ENCODE results near the gene AGR3. TPM values are rescaled to one million over a fixed set of nuclear protein-coding genes. Genes with fewer than 3 reads are reported as not detected.

Gene AGR3
- total RNA-seq, 2 experiments from 2014 or later: not detected

DNA sequence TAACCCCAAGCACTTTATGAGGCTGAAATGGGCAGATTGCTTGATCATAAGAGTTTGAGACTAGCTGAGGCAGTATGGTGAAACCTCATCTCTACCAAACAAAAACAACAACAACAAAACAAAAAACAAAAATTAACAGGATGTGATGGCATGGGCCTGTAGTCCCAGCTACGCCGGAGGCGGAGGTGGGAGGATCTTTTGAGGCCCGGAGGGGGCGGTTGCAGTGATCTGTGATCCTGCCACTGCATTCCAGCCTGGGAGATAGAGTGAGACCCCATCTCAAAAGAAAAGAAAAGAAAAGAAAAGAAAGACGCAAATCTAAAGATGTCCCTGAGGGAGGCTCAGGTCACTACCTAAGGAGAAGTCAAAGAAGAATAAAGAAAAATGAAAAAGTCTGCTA is 41.7 kb downstream of the AGR3 start:
- Mint-ChIP-seq H3K36me3 (no peaks in the 10 kb centered on the region), H3K9me3 (ENCODE audit: low read depth) (no peaks in the 10 kb centered on the region), H3K27me3 (peaks cover 17% of the 10 kb centered on the region), H3K4me3 (no peak overlapping the region), H3K27ac (no peak overlapping the region), H3K4me1 (no peaks in the 10 kb centered on the region)
- ATAC-seq: no peak
- CTCF ChIA-PET: no interaction called here
- DNase-seq: no peak

DNA sequence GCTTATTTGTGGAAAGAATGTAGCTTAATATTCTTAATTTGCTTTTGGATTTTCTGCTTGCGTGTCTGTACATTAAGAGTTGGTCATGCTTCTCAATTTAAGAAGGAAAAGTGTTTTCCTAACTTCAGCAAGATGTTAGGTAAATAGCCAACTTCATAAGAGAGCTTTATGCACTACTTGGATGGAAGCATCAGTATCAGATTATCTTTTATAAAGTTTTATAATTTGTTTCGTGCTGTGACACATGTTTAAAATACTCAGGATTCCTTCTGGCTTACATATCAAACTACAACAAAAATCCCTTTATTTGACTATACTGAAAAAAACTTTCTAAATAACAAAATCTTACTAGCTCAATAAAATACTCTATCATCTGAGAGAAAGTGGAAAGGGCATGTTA is 42.1 kb downstream of the AGR3 start:
- no peaks in the 10 kb centered on the region for H3K36me3 Mint-ChIP-seq
- ATAC-seq: no peak
- H3K4me1 Mint-ChIP-seq: no peaks in the 10 kb centered on the region
- no peak for DNase-seq
- CTCF ChIA-PET: no interaction called here
- no peak overlapping the region for H3K27ac Mint-ChIP-seq
- no peaks in the 10 kb centered on the region for H3K9me3 Mint-ChIP-seq (ENCODE audit: low read depth)
- H3K27me3 Mint-ChIP-seq: peaks cover 17% of the 10 kb centered on the region
- no peak overlapping the region for H3K4me3 Mint-ChIP-seq

DNA sequence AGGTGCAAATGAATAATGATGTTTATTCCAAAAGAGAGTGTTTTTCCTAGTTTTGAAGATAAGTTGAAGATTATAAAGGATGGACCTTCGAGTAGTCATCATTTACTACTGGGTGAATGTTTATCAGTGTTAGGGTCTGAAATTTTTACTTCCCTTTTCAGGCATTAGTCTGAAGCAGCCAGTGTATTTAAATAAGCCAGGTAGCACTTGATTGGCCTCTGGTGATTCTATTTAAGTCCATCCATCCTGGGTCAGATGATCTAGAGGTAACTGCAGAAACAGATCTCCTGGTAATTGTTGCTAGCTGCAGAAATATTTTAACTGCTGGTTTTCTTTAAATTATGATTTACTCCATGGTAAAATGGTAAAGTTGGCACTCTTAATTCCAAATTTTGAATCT is 42.9 kb downstream of the AGR3 start:
- peaks cover 12% of the 10 kb centered on the region for H3K27me3 Mint-ChIP-seq
- no peaks in the 10 kb centered on the region for H3K9me3 Mint-ChIP-seq (ENCODE audit: low read depth)
- no peaks in the 10 kb centered on the region for H3K36me3 Mint-ChIP-seq
- ATAC-seq: no peak
- H3K4me3 Mint-ChIP-seq: no peak overlapping the region
- no peaks in the 10 kb centered on the region for H3K4me1 Mint-ChIP-seq
- H3K27ac Mint-ChIP-seq: no peak overlapping the region
- CTCF ChIA-PET: no interaction called here
- DNase-seq: no peak

DNA sequence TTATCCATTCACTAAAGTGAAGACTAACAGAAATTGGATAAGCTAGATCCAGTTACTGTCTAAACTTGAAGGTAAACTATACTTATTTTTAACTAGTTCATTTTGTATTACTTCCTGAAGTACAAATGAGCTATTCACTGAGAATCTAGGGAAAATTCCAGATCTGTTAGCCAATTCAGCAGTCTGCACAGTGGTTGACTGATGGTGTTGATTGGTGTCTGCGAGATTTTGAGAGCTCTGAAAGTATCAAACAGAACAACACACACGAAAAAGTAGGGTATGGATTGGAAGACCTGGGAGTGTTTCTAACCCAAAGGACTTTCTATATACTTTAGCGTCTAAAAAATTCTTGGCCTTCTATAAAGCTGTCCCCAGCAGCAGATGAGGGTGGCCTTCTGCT is 43.4 kb downstream of the AGR3 start:
- Mint-ChIP-seq H3K27ac (no peak overlapping the region), H3K27me3 (peaks cover 12% of the 10 kb centered on the region), H3K4me3 (no peak overlapping the region), H3K9me3 (ENCODE audit: low read depth) (no peaks in the 10 kb centered on the region), H3K36me3 (no peaks in the 10 kb centered on the region), H3K4me1 (no peaks in the 10 kb centered on the region)
- no peak for ATAC-seq
- DNase-seq: no peak
- CTCF ChIA-PET: no interaction called here

DNA sequence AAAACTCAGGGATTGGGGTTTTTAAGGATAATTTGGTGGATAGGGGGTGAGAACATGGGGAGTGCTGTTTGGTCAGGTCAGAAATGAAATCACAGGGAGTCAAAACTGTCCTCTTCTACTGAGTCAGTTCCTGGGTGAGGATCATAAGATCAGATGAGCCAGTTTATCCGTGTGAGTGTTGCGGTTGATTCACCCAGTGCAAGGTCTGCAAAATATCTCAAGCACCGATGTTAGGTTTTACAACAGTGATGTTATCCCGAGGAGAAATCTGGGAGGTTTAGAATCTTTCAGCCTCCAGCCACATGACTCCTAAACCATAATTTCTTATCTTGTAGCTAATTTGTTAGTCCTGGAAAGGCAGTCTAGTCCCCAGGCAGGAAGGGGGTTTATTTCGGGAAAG is 45.3 kb downstream of the AGR3 start:
- H3K4me1 Mint-ChIP-seq: no peaks in the 10 kb centered on the region
- H3K36me3 Mint-ChIP-seq: no peaks in the 10 kb centered on the region
- H3K4me3 Mint-ChIP-seq: no peak overlapping the region
- H3K27me3 Mint-ChIP-seq: peaks cover 13% of the 10 kb centered on the region
- ATAC-seq (no peak), DNase-seq (no peak)
- CTCF ChIA-PET: no interaction called here
- H3K27ac Mint-ChIP-seq: no peak overlapping the region
- H3K9me3 Mint-ChIP-seq (ENCODE audit: low read depth): no peaks in the 10 kb centered on the region

DNA sequence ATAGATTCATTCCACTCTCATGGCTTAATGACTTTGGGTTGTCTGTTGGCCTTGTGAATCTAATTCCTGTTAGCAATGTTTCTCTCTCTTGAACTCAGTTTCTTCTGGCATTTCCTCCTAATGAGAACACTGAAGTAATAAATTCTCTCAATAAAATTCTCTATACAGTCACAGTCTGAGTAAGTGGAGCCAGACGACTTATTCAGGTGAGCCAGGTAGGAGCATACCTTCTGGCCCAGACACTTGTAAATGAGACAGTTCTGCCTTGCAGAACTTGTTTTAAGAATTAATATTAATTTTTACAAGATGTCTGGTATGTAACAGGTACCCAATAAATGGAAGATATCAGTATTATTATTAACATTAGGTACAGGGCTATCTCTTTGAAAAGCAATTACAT is 48.4 kb downstream of the AGR3 start:
- Mint-ChIP-seq H3K27me3 (peaks cover 19% of the 10 kb centered on the region), H3K9me3 (ENCODE audit: low read depth) (no peaks in the 10 kb centered on the region), H3K4me1 (no peaks in the 10 kb centered on the region)

DNA sequence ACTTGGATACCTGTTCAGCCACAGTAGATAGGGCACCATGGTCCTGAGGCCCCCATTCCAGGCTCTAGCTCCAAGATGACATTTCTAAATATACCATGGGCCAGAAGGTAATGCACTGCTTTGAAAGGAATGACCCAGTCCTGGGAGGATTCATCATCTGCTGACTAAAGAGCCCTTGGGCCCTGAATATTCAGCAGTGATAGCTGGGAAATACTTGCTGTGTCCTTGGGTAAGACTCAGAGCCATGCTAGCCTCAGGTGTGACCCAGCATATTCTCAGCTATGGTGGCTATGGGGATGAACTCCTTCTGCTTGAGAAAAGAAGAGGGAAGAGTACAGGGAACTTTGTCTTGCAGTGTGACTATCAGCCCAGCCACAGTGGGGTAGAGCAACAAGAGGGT is 55.7 kb downstream of the AGR3 start:
- CTCF ChIA-PET: no interaction called here
- peaks cover 28% of the 10 kb centered on the region for H3K27me3 Mint-ChIP-seq
- no peak overlapping the region for H3K27ac Mint-ChIP-seq
- H3K9me3 Mint-ChIP-seq (ENCODE audit: low read depth): no peaks in the 10 kb centered on the region
- DNase-seq: no peak
- no peaks in the 10 kb centered on the region for H3K36me3 Mint-ChIP-seq
- no peak for ATAC-seq
- no peak overlapping the region for H3K4me3 Mint-ChIP-seq
- no peaks in the 10 kb centered on the region for H3K4me1 Mint-ChIP-seq

More for the DNA sequence above, 48.4 kb downstream of the AGR3 start:
- Mint-ChIP-seq H3K36me3 (no peaks in the 10 kb centered on the region), H3K27ac (no peak overlapping the region), H3K4me3 (no peak overlapping the region)
- DNase-seq: no peak
- no peak for ATAC-seq
- CTCF ChIA-PET: no interaction called here

DNA sequence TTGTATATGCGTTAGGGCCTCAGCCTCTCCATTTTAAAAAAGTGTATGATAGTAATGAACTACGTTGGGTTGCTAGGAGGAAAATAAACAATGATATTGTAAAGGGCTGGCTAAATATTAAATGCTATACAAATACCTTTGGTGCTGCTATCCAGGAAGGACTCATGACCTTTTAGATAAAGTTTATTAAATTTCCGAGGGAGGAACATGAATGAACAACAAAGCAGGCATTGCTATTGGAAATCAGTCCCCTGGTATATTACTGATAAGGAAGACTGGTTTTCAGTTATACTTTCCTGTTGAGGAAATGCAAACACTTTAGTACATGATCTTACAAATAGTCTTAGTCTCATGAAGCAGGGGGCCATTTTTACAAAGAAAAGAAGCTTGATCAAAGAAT is 59.8 kb downstream of the AGR3 start:
- Mint-ChIP-seq H3K9me3 (ENCODE audit: low read depth) (no peaks in the 10 kb centered on the region), H3K27me3 (peaks cover 18% of the 10 kb centered on the region), H3K4me1 (no peaks in the 10 kb centered on the region), H3K27ac (no peak overlapping the region), H3K36me3 (no peaks in the 10 kb centered on the region), H3K4me3 (no peak overlapping the region)
- CTCF ChIA-PET: no interaction called here
- ATAC-seq (no peak), DNase-seq (no peak)

DNA sequence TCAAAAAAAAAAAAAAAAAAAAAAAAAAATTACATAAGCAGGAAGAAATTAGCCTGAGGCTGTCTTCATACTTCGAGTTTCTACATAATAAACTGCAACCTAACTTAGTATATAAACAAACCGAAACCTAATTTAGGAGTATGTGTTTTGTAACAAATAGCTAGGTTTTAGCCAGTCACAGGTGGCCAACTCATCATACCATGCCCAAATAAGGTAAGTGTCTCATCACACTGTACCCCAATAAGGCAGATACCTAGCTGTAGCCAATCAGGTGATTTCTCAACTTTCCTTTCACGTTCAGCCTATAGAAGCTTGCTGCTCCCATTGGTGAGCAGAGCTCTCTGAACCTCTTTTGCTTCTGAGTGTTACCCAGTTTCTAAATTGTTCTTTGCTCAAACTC is 63.1 kb downstream of the AGR3 start:
- Mint-ChIP-seq H3K27me3 (peaks cover 23% of the 10 kb centered on the region), H3K4me1 (no peaks in the 10 kb centered on the region), H3K9me3 (ENCODE audit: low read depth) (no peaks in the 10 kb centered on the region), H3K4me3 (no peak overlapping the region), H3K36me3 (no peaks in the 10 kb centered on the region), H3K27ac (no peak overlapping the region)
- ATAC-seq (no peak), DNase-seq (no peak)
- CTCF ChIA-PET: no interaction called here

DNA sequence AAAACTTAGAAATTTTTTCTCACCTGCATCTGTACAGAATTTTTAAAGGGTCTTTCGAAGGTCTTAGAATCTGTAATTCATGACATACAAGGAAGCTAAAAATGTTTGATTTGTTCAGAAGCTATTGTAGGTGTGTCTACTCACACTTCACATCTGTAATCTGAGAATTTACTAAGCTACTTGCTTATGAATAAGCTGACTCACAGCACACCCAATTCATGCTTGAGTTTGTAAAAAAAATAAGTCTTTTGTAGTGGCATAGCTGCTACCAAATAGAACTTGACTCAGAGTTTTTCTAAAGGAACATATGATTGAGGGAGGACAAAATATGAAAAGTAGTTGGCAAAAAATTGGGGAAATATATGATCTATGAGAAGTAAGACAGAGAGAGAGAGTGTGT is 64.2 kb downstream of the AGR3 start:
- H3K9me3 Mint-ChIP-seq (ENCODE audit: low read depth): no peaks in the 10 kb centered on the region

DNA sequence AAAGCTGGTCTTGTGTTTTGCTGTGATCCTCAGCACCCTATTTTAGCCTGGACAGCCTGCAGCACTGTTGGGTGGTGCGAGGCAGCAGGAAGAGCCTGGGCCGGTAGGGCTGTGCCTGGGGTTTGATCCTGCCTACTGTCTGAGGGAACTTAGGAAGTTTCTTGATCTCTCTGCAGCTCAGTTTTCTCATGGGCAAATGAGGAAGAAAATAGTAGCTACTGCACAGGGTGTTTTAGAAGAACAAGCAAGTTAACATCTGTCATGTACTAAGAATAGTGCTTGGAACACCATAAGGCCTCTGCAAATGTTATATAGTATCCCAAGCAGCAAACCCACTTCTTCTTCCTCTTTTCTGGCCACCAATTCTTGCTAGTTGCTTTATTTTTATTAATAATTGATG is 65.0 kb downstream of the AGR3 start:
- H3K27ac Mint-ChIP-seq: no peak overlapping the region
- no peaks in the 10 kb centered on the region for H3K36me3 Mint-ChIP-seq
- H3K27me3 Mint-ChIP-seq: peaks cover 17% of the 10 kb centered on the region
- no peak for DNase-seq
- H3K4me3 Mint-ChIP-seq: no peak overlapping the region
- CTCF ChIA-PET: no interaction called here
- no peaks in the 10 kb centered on the region for H3K9me3 Mint-ChIP-seq (ENCODE audit: low read depth)
- H3K4me1 Mint-ChIP-seq: no peaks in the 10 kb centered on the region
- ATAC-seq: no peak

More for the DNA sequence above, 64.2 kb downstream of the AGR3 start:
- DNase-seq (no peak), ATAC-seq (no peak)
- no peak overlapping the region for H3K4me3 Mint-ChIP-seq
- CTCF ChIA-PET: no interaction called here
- H3K36me3 Mint-ChIP-seq: no peaks in the 10 kb centered on the region
- peaks cover 19% of the 10 kb centered on the region for H3K27me3 Mint-ChIP-seq
- H3K4me1 Mint-ChIP-seq: no peaks in the 10 kb centered on the region
- H3K27ac Mint-ChIP-seq: no peak overlapping the region

DNA sequence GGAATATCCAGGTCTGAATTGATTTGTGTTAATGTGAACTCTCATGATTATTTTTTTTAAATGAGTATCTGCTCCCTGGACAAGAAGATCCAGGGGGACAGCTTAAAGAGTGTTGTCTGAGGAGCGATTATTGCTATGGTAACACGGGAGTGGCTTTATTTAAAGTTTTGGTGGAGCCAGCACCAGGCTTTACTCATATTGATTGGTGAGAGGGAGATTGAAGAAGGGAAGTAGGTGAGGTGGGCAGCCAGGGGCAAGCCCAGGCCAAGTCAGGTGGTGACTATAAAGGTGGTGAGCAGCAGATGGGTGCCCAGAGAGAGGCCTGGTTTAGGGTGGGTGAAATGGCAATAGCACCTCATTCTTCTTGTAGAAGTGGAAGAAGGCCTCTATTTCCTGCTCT is 66.8 kb downstream of the AGR3 start:
- H3K36me3 Mint-ChIP-seq: no peaks in the 10 kb centered on the region
- ATAC-seq: no peak
- H3K9me3 Mint-ChIP-seq (ENCODE audit: low read depth): no peaks in the 10 kb centered on the region
- H3K4me3 Mint-ChIP-seq: no peak overlapping the region
- CTCF ChIA-PET: no interaction called here
- H3K27ac Mint-ChIP-seq: no peak overlapping the region
- no peaks in the 10 kb centered on the region for H3K4me1 Mint-ChIP-seq
- DNase-seq: no peak
- H3K27me3 Mint-ChIP-seq: peaks cover 20% of the 10 kb centered on the region

DNA sequence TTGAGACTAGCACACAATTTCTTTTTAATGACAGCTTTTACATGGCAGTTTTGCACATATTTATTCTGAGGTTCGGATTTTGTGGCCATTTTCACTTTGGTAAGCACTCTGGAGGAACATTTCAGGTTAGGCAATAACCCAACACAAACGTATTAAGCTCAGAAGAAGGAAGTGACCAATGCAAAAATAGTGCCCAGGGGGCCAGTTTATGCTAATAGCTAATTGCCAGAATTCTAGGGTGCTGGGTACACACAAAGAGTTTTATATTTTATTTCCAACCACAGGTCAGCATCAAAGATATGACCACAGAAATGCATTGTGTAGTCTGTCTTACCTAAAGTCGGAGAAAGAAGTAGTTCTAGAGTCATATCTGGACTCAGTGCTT is 68.6 kb downstream of the AGR3 start:
- peaks cover 29% of the 10 kb centered on the region for H3K27me3 Mint-ChIP-seq
- H3K27ac Mint-ChIP-seq: no peak overlapping the region
- no peaks in the 10 kb centered on the region for H3K36me3 Mint-ChIP-seq
- no peaks in the 10 kb centered on the region for H3K9me3 Mint-ChIP-seq (ENCODE audit: low read depth)
- ATAC-seq (no peak), DNase-seq (no peak)
- H3K4me1 Mint-ChIP-seq: no peaks in the 10 kb centered on the region
- H3K4me3 Mint-ChIP-seq: no peak overlapping the region
- CTCF ChIA-PET: no interaction called here

DNA sequence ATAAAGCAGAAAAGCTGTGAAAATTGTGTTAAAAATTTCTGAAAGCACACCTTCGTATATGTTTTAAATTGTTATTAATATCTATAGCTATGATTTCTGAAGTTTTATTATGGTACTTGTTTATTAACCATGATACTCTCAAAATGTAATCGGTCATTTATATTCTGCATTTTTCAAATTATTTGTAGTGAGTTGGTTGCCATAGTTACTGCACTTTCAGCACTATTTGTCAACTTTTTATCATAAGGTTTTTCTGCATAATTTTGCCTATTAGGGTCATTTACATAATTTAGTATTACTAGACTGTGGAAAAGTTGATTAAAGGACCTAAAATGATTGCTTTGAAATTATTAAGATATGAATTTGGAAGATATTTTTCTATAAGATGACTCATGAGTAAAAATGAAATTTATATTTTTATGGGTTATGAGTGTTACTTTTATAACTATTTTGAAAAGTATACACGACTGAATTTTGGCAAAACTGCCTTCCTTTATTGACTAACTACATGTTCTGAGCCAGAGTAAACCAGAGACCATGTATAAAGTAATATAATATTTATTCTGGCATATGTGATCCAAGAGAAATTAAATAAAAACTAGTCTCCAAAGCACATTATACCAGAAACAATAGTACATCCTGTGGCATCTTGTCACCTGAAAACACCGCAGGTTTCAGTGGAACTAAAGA is 69.1 kb downstream of the AGR3 start:
- DNase-seq (no peak), ATAC-seq (no peak)
- Mint-ChIP-seq H3K27me3 (peaks cover 31% of the 10 kb centered on the region), H3K27ac (no peak overlapping the region), H3K9me3 (ENCODE audit: low read depth) (no peaks in the 10 kb centered on the region), H3K4me1 (no peaks in the 10 kb centered on the region), H3K36me3 (no peaks in the 10 kb centered on the region), H3K4me3 (no peak overlapping the region)
- CTCF ChIA-PET: no interaction called here

DNA sequence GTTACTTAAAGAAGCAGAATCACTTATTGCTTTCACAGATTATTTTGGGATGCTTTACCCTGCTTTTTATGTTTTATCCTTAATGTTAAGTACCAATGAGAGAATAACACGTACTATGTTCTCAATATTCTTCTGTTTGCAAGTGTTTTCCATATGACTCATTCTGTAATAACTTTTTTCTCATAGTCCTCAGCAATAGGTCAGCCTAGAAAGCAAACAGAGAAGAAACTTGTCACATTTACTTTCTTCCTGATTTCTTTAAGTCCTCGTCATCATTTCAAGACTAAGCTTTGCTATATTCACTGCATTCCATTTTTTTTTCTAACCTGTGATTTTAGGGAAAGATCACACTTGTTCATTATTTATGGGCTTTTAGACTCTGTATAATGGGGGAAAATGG is 70.2 kb downstream of the AGR3 start:
- Mint-ChIP-seq H3K27ac (no peak overlapping the region), H3K27me3 (peaks cover 30% of the 10 kb centered on the region), H3K4me3 (no peak overlapping the region), H3K4me1 (no peaks in the 10 kb centered on the region), H3K36me3 (no peaks in the 10 kb centered on the region), H3K9me3 (ENCODE audit: low read depth) (no peaks in the 10 kb centered on the region)
- no peak for DNase-seq
- CTCF ChIA-PET: no interaction called here
- no peak for ATAC-seq
